Neural crest cell (in vitro differentiated cells): Measurements from ENCODE around the gene YAP1. TPM values are rescaled to one million over a fixed set of nuclear protein-coding genes. Genes with fewer than 3 reads are reported as not detected.

Experiments used
- DNase-seq: peaks from one replicate; pipeline ENCODE4 v3.0.0; 2021; ENCODE audit warnings: low read depth, mixed read lengths, low spot score
- H3K27ac Mint-ChIP-seq: one replicate; pipeline ENCODE4 v1.8.0; 2021; ENCODE audit warnings: mild to moderate bottlenecking, mixed read lengths; ENCODE audit not compliant: unreplicated experiment
- H3K27me3 Mint-ChIP-seq: 2 replicates; pipeline ENCODE4 v1.8.0; 2021; ENCODE audit warnings: low read depth, mild to moderate bottlenecking, mixed read lengths
- H3K36me3 Mint-ChIP-seq: 2 replicates; pipeline ENCODE4 v1.8.0; 2021; ENCODE audit warnings: low read depth, mild to moderate bottlenecking, mixed read lengths
- H3K4me1 Mint-ChIP-seq: 2 replicates; pipeline ENCODE4 v1.8.0; 2021; ENCODE audit warnings: mixed read lengths
- H3K4me3 Mint-ChIP-seq: one replicate; pipeline ENCODE4 v1.8.0; 2021; ENCODE audit warnings: mild to moderate bottlenecking, mixed read lengths
- H3K9me3 Mint-ChIP-seq: 2 replicates; pipeline ENCODE4 v1.8.0; 2021; ENCODE audit warnings: mixed read lengths
- CTCF ChIP-seq: fragments of 200-600 bp; sonication (generic); conservative IDR thresholded peaks from 2 replicates; pipeline ENCODE4 v1.5.0; 2021; ENCODE audit warnings: antibody characterized with exemption, mild to moderate bottlenecking
- total RNA-seq: library from RNA; stranded (reverse); gene quantifications from 2 replicates; pipeline ENCODE4 v1.2.1, GENCODE V29; 2021

The YAP1 gene
- total RNA-seq, 1 donor from 2014 or later = 142 TPM

GRCh38 chr11:102243399-102243884 lies 133.2 kb downstream of the YAP1 start:
- DNase-seq = no peak
- no peaks in the 10 kb centered on the region for H3K36me3 Mint-ChIP-seq
- H3K4me1 Mint-ChIP-seq = peaks cover 12% of the 10 kb centered on the region
- peaks cover 4% of the 10 kb centered on the region for H3K9me3 Mint-ChIP-seq
- no peak for TF ChIP-seq CTCF
- no peak overlapping the region for H3K27ac Mint-ChIP-seq
- H3K4me3 Mint-ChIP-seq = no peak overlapping the region
- H3K27me3 Mint-ChIP-seq = no peaks in the 10 kb centered on the region

- Mint-ChIP-seq H3K4me1 (peaks cover 12% of the 10 kb centered on the region), H3K4me3 (no peak overlapping the region), H3K27me3 (no peaks in the 10 kb centered on the region), H3K36me3 (no peaks in the 10 kb centered on the region), H3K9me3 (peaks cover 4% of the 10 kb centered on the region), H3K27ac (peak overlapping the region; percentile 35)
- TF ChIP-seq CTCF = no peak
- no peak for DNase-seq
These were observed 134.6 kb downstream of the YAP1 start for GRCh38 chr11:102244681-102245409.

- no peak for TF ChIP-seq CTCF
- H3K36me3 Mint-ChIP-seq = no peaks in the 10 kb centered on the region
- H3K9me3 Mint-ChIP-seq = no peaks in the 10 kb centered on the region
- H3K27ac Mint-ChIP-seq = no peak overlapping the region
- no peak for DNase-seq
- no peaks in the 10 kb centered on the region for H3K27me3 Mint-ChIP-seq
- H3K4me1 Mint-ChIP-seq = peaks cover 7% of the 10 kb centered on the region
- H3K4me3 Mint-ChIP-seq = no peak overlapping the region
These were observed 141.2 kb downstream of the YAP1 start for GRCh38 chr11:102251423-102251822.

- no peak for TF ChIP-seq CTCF
- peaks cover 7% of the 10 kb centered on the region for H3K4me1 Mint-ChIP-seq
- H3K36me3 Mint-ChIP-seq = no peaks in the 10 kb centered on the region
- DNase-seq = no peak
- no peak overlapping the region for H3K27ac Mint-ChIP-seq
- H3K9me3 Mint-ChIP-seq = no peaks in the 10 kb centered on the region
- no peaks in the 10 kb centered on the region for H3K27me3 Mint-ChIP-seq
- no peak overlapping the region for H3K4me3 Mint-ChIP-seq
These were observed 142.2 kb downstream of the YAP1 start for GRCh38 chr11:102252339-102252891.

- no peak for TF ChIP-seq CTCF
- no peaks in the 10 kb centered on the region for H3K27me3 Mint-ChIP-seq
- H3K4me3 Mint-ChIP-seq = no peak overlapping the region
- H3K9me3 Mint-ChIP-seq = no peaks in the 10 kb centered on the region
- no peak for DNase-seq
- no peaks in the 10 kb centered on the region for H3K36me3 Mint-ChIP-seq
- no peak overlapping the region for H3K27ac Mint-ChIP-seq
- peaks cover 7% of the 10 kb centered on the region for H3K4me1 Mint-ChIP-seq
These were observed 142.9 kb downstream of the YAP1 start for GRCh38 chr11:102253020-102253715.
